HepG2 (cell line): ENCODE measurements around the gene ITCH. TPM values are rescaled to one million over a fixed set of nuclear protein-coding genes. Genes with fewer than 3 reads are reported as not detected.
A peak's percentile ranks its signal among the peaks of the same experiment; 100 is the strongest.

Experiments used
- ARNT ChIP-seq: fragments of 450-650 bp; IDR thresholded peaks from 2 replicates; pipeline ENCODE4 v1.6.1; 2017
- CC2D1A ChIP-seq: sonication (generic); formaldehyde crosslinking; IDR thresholded peaks from 2 replicates; pipeline ENCODE4 v1.8.1; 2023; ENCODE audit warnings: mild to moderate bottlenecking, missing genetic modification reagents
- HNRNPL ChIP-seq: fragments of 200-400 bp; formaldehyde crosslinking; IDR thresholded peaks from 2 replicates; pipeline ENCODE4 v1.6.1; 2017; ENCODE audit warnings: mild to moderate bottlenecking, low read depth, low read length
- MED1 ChIP-seq: sonication (generic); formaldehyde crosslinking; IDR thresholded peaks from 2 replicates; pipeline ENCODE4 v1.4.0; 2020; ENCODE audit warnings: missing genetic modification reagents
- MIXL1 ChIP-seq: IDR thresholded peaks from 2 replicates; pipeline ENCODE4 v1.6.1; 2016
- MXD1 ChIP-seq: sonication (generic); formaldehyde crosslinking; IDR thresholded peaks from 2 replicates; pipeline ENCODE4 v1.4.0; 2020; ENCODE audit warnings: mild to moderate bottlenecking, missing genetic modification reagents
- MXI1 ChIP-seq: IDR thresholded peaks from 3 replicates; pipeline ENCODE4 v1.6.1; 2012; ENCODE audit warnings: low read depth, low read length, inconsistent platforms, borderline replicate concordance
- SRF ChIP-seq: IDR thresholded peaks from 2 replicates; pipeline ENCODE4 v1.6.1; 2011; ENCODE audit warnings: mild to moderate bottlenecking, low read depth, low read length, moderate library complexity
- TRIM22 ChIP-seq: fragments of 450-650 bp; IDR thresholded peaks from 2 replicates; pipeline ENCODE4 v1.6.1; 2017
- ZBTB46 ChIP-seq: sonication (generic); formaldehyde crosslinking; IDR thresholded peaks from 2 replicates; pipeline ENCODE4 v1.4.0; 2020; ENCODE audit warnings: mild to moderate bottlenecking, missing genetic modification reagents, borderline replicate concordance
- ZFP82 ChIP-seq: sonication (generic); formaldehyde crosslinking; IDR thresholded peaks from 2 replicates; pipeline ENCODE4 v1.5.1; 2020; ENCODE audit warnings: mild to moderate bottlenecking, missing genetic modification reagents, borderline replicate concordance
- ZHX1 ChIP-seq: sonication (generic); formaldehyde crosslinking; IDR thresholded peaks from 2 replicates; pipeline ENCODE4 v1.8.1; 2022; ENCODE audit warnings: low read depth, mild to moderate bottlenecking, missing genetic modification reagents
- ZNF282 ChIP-seq: fragments of 450-650 bp; IDR thresholded peaks from 2 replicates; pipeline ENCODE4 v1.6.1; 2018; ENCODE audit not compliant: partially characterized antibody
- ZNF441 ChIP-seq: sonication (generic); formaldehyde crosslinking; IDR thresholded peaks from 2 replicates; pipeline ENCODE4 v1.7.0; 2021; ENCODE audit warnings: missing genetic modification reagents, borderline replicate concordance
- ZNF570 ChIP-seq: sonication (generic); formaldehyde crosslinking; IDR thresholded peaks from 2 replicates; pipeline ENCODE4 v1.4.0; 2020; ENCODE audit warnings: mild to moderate bottlenecking, missing genetic modification reagents, borderline replicate concordance
- ZNF639 ChIP-seq: conservative IDR thresholded peaks from 2 replicates; pipeline ENCODE4 v1.6.1; 2018; ENCODE audit warnings: missing genetic modification reagents
- ZNF749 ChIP-seq: sonication (generic); formaldehyde crosslinking; IDR thresholded peaks from 2 replicates; pipeline ENCODE4 v1.8.0; 2022; ENCODE audit warnings: mild to moderate bottlenecking, missing genetic modification reagents, moderate library complexity, borderline replicate concordance
- ZNF775 ChIP-seq: sonication (generic); formaldehyde crosslinking; IDR thresholded peaks from 2 replicates; pipeline ENCODE4 v1.4.0; 2020; ENCODE audit warnings: missing genetic modification reagents, mild to moderate bottlenecking, moderate library complexity, borderline replicate concordance
- ZNF800 ChIP-seq: sonication (generic); formaldehyde crosslinking; IDR thresholded peaks from 2 replicates; pipeline ENCODE4 v1.4.0; 2020; ENCODE audit warnings: missing genetic modification reagents
- polyA plus RNA-seq, 8 experiments: library from polyadenylated mRNA; depleted of rRNA in 3 of 8; stranded (reverse) in 7 of 8; unstranded in 1 of 8; fragments of >200 nt; fragmentation: Illumina TruSeq in 4 of 8; extraction: Trizol in 4 of 8; gene quantifications; 2 replicates each; pipeline versions ENCODE4 v1.2.1 to v1.2.3, GENCODE V29; 2011 to 2016; ENCODE audit warnings: low read depth in 4 of 8, missing spikeins in 1 of 8, mixed read lengths in 1 of 8; ENCODE audit not compliant: insufficient read depth in 1 of 8
- total RNA-seq, 5 experiments: library from RNA; depleted of rRNA; stranded (reverse); fragments of >200 nt; fragmentation: Illumina TruSeq; extraction: Trizol; gene quantifications; 2 replicates each; pipeline ENCODE4 v1.2.3, GENCODE V29; 2016; ENCODE audit warnings: low read depth in 1 of 5

Gene ITCH
- total and polyA plus RNA-seq, 2 of the 13 experiments (the other 11 are each of a cell fraction or from before 2014, with no cell fraction given), result 20.5 to 112 TPM

GRCh38 chr20:34515484-34516246 lies 152.6 kb downstream of the ITCH start (continued):
- TF ChIP-seq ZHX1 (no peak), ZNF800 (CRISPR knock-in tag) (peak; percentile 18), ZNF441 (peak; percentile 57; the same call in 1 of the 2 replicates), TRIM22 (no peak), ZNF775 (CRISPR knock-in tag) (0 out of 2 replicates have a peak, but pooled peaks have one; percentile 72), ZNF749 (CRISPR knock-in tag) (no peak), MED1 (CRISPR knock-in tag) (no peak; the same call in 1 of the 2 replicates), HNRNPL (no peak), ZNF639 (no peak; the same call in 1 of the 2 replicates), SRF (peak; percentile 82), ZFP82 (peak; percentile 32; the same call in 1 of the 2 replicates), MXD1 (no peak), CC2D1A (CRISPR knock-in tag) (no peak), ZNF282 (no peak), ZNF570 (0 out of 2 replicates have a peak, but pooled peaks have one; percentile 86), MIXL1 (CRISPR knock-in tag) (no peak; the same call in 1 of the 2 replicates), ZBTB46 (peak; percentile 71; the same call in 1 of the 2 replicates), MXI1 (no peak), ARNT (no peak)
